ENCODE results near the gene DEFB118.
"Not testable (repeated sequence)": the region's sequence is repeated elsewhere in the genome, so short reads cannot be mapped to it uniquely, and the experiment has no call there.

GRCh38 chr20:31364272-31364671, 4.1 kb upstream of the DEFB118 start:
- TF ChIP-seq, protein P1, sequence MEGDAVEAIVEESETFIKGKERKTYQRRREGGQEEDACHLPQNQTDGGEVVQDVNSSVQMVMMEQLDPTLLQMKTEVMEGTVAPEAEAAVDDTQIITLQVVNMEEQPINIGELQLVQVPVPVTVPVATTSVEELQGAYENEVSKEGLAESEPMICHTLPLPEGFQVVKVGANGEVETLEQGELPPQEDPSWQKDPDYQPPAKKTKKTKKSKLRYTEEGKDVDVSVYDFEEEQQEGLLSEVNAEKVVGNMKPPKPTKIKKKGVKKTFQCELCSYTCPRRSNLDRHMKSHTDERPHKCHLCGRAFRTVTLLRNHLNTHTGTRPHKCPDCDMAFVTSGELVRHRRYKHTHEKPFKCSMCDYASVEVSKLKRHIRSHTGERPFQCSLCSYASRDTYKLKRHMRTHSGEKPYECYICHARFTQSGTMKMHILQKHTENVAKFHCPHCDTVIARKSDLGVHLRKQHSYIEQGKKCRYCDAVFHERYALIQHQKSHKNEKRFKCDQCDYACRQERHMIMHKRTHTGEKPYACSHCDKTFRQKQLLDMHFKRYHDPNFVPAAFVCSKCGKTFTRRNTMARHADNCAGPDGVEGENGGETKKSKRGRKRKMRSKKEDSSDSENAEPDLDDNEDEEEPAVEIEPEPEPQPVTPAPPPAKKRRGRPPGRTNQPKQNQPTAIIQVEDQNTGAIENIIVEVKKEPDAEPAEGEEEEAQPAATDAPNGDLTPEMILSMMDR (IDR thresholded peaks at IDR 0.05 in 8 of 11, conservative IDR thresholded peaks at IDR 0.05 in 3 of 11) = not testable (repeated sequence)
- TF ChIP-seq POLR2AphosphoS5 (IDR thresholded peaks at IDR 0.05) = not testable (repeated sequence)

Data from spleen (tissue), 7 donors.